RWPE1 (cell line): Measurements from ENCODE around the gene WASHC4.

ENCODE experiments used
- CTCF ChIA-PET: fragments of 350-600 bp; sonication (Branson Sonifier 250); formaldehyde crosslinking; extraction: SDS; loops from one replicate; lab custom pipeline; 2021; lab: Yijun Ruan, JAX
- POLR2A ChIA-PET: fragments of 400-600 bp; formaldehyde crosslinking; extraction: SDS; loops from one replicate; lab custom pipeline; 2020; ENCODE audit warnings: antibody characterized with exemption; ENCODE audit not compliant: low non-redundant PET; lab: Yijun Ruan, JAX
- DNase-seq: peaks from one replicate; pipeline ENCODE4 v3.0.0; 2012; ENCODE audit warnings: low spot score
- H3K27ac ChIP-seq: fragments of 450-650 bp; 2 replicates; pipeline ENCODE4 v1.5.1; 2017
- TF ChIP-seq, protein P1 (sequence below): fragments of 450-650 bp; conservative IDR thresholded peaks from 2 replicates; pipeline ENCODE4 v1.5.1; 2017; ENCODE audit warnings: low read depth, mild to moderate bottlenecking

WASHC4 gene

DNA sequence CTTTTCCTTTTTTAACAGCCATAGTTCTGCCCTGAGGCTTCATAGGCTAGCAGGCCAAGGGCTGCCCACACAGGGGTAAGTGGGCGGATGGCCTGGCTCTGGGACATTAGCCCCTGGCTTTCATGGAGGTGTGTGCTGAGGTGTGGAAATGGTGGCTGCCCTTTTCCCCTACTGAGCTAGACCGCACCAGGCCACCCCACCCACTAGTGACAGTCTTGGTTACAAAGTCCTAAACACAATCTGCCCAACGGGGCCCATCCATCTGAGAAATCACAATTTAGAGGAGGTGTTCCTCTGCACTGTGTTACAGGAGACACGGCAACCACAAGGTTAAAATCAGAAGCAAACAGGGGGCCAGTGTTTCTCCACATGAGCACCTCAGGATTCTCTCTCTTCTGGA, 92.9 kb downstream of the WASHC4 start:
- TF ChIP-seq, protein P1, sequence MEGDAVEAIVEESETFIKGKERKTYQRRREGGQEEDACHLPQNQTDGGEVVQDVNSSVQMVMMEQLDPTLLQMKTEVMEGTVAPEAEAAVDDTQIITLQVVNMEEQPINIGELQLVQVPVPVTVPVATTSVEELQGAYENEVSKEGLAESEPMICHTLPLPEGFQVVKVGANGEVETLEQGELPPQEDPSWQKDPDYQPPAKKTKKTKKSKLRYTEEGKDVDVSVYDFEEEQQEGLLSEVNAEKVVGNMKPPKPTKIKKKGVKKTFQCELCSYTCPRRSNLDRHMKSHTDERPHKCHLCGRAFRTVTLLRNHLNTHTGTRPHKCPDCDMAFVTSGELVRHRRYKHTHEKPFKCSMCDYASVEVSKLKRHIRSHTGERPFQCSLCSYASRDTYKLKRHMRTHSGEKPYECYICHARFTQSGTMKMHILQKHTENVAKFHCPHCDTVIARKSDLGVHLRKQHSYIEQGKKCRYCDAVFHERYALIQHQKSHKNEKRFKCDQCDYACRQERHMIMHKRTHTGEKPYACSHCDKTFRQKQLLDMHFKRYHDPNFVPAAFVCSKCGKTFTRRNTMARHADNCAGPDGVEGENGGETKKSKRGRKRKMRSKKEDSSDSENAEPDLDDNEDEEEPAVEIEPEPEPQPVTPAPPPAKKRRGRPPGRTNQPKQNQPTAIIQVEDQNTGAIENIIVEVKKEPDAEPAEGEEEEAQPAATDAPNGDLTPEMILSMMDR: no peak
- no peak for DNase-seq
- no peak overlapping the region for H3K27ac ChIP-seq
- ChIA-PET POLR2A (no interaction called here), CTCF (no interaction called here)

DNA sequence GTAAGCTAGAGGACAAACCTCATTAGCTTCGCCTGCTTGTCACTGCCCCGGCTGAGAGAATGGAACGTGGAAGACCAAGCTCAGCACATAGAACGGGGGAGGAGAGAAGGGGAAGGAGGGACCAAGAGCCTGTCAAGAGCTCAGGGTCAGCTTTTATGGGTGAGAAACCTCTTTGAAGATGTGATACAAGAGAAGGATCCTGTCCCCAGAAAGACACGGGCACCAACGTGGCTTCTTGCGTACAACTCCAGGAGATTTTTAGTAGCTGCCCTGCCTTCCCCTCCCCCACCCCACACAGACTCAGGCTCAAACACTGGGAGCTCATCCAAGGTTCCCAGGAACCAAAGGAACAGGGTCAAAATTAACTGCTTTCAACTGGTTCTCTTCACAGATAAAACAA, 93.8 kb downstream of the WASHC4 start:
- ChIA-PET POLR2A (no interaction called here), CTCF (no interaction called here)
- H3K27ac ChIP-seq: no peak overlapping the region
- no peak for DNase-seq
- TF ChIP-seq, protein P1: no peak

DNA sequence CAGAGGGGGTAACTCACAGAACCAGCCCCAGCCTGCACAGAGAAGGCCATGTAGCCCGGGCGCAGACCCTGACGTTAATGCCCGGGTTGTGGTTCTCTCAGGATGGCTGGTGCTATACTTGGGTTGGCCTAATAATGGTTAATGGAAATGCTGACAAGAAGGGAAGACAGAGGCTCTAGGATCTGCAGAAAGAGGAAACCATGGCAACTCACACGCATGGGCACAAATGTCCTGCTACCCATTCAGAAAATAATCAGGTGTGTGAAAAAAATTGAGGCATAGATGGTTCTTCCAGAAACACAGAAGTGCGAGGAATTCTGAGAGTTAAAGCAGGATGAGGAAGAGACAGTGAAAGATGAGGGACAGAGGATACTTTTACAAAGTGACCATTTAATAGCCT, 94.7 kb downstream of the WASHC4 start:
- POLR2A ChIA-PET: no interaction called here
- CTCF ChIA-PET: no interaction called here
- no peak for DNase-seq
- no peak overlapping the region for H3K27ac ChIP-seq
- TF ChIP-seq, protein P1: no peak

DNA sequence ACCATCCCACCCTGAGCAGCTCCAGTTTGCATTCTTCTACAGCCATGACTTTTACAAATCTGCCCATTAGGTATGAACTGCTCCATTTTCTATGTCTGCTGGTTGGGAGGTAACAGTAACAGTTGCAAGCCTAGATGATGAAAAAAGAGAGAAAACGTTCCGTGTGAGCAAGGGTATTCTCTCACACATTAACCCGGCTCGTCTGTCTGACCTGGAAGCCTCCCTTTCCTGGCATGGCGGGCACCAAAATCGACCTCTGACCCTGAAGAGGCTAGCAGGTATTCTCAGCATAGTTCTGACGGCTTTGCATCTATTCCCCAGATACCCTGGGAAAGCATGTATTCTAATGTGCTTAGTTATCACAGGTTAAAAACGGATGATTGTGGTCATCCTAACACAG, 96.6 kb downstream of the WASHC4 start:
- CTCF ChIA-PET: interaction anchor here (0.7 kb wide), 1 partner anchor 149 kb away, joined by 3 read pairs; no protein-coding TSS in a partner anchor
- DNase-seq: no peak
- TF ChIP-seq, protein P1: no peak
- POLR2A ChIA-PET: no interaction called here
- no peak overlapping the region for H3K27ac ChIP-seq

DNA sequence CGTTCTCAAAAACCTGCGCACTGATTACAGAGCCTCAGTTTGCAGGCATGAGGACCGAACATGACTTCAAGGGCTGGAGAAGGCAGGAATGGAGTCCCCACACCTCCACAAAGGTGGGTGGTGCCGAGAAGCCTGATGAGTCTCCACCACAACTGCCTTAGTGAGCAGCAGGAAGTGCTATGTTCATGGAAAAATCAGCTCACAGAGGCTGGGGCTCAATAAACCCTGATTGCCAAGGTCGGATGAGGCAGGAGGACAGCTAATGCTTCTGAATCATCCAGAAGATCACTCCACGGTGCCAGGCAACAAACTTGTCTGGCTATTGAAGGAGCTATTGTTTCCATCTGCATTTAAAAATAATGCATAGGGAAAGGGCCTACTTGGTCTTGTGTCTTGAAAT, 97.4 kb downstream of the WASHC4 start:
- DNase-seq: no peak
- no peak overlapping the region for H3K27ac ChIP-seq
- ChIA-PET CTCF (interaction anchor here (0.6 to 0.7 kb wide), 2 partner anchors 148 to 149 kb away, joined by 3 to 4 read pairs; no protein-coding TSS in a partner anchor), POLR2A (no interaction called here)
- TF ChIP-seq, protein P1: no peak

DNA sequence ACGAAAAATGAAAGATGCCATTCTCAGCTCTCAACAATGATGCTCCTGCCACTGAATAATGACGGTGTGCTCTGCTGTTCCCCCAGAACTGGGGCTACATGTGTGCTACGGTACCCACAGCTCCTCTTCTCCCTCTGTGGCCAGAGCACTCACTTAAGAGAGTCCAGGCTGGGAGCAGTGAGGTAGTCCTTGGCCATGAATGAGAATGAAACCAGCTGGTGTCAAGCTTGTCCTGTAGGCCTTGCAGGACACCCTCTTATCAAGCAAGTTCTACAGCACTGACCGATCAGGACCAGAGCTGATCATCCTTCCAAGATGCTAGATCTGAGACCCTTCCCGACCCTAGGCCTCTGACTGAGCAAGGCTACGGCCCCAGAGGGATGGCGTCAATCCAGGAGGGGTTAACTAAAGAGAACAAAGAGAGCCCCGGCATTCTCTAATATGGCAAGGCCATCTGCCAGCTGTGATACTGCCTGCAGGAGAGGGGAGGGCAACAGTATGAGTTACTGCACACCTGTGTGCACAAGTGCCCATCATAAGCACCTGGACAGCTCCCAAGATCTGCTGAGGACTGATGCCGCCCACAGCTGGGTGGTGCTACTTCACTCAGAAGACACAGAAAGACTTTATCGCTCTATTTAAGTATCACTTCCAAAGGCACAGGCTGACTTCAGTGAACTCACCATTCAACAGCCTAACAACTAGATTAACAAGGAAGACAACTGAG, 98.0 kb downstream of the WASHC4 start:
- TF ChIP-seq, protein P1: no peak

More for the DNA sequence above, 98.0 kb downstream of the WASHC4 start:
- H3K27ac ChIP-seq: no peak overlapping the region
- no peak for DNase-seq
- ChIA-PET CTCF (interaction anchor here (0.6 kb wide), 1 partner anchor 149 kb away, joined by 4 read pairs; no protein-coding TSS in a partner anchor), POLR2A (no interaction called here)
